Inflammatory macrophage treated with lipopolysaccharide for 1 hour (primary cell): Measurements from ENCODE around the gene TCAF1.
"Not testable (repeated sequence)": the region's sequence is repeated elsewhere in the genome, so short reads cannot be mapped to it uniquely, and the experiment has no call there.

Experiments
- DNase-seq, 2 donors: peaks; one replicate each; pipeline ENCODE4 v3.0.0-alpha.2; 2020 to 2022

The TCAF1 gene

DNA sequence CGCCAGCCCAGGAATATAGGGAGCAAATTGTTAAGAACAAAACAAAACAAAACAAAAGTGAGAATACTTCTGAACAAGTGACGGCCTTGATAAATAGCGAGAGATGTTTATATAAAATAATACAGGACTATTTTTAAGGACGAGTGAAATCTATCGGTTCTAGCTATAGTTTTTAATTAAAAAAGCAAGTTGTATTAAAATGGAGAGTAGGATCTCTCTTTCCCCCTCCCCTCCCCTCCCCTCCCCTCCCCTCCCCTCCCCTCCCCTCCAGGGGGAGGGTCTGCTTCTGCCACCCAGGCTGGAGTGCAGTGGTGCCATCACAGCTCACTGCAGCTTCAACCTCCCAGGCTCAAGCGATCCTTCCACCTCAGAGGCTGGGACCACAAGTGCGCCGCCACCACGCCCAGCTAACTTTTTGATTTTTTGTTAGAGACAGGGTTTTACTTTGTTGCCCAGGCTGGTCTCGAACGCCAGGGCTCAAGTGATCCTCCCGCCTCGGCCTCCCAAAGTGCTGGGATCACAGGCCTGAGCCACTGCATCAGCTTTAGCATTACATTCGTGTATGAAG, 440 bp upstream of the TCAF1 start:
- DNase-seq: no peak

DNA sequence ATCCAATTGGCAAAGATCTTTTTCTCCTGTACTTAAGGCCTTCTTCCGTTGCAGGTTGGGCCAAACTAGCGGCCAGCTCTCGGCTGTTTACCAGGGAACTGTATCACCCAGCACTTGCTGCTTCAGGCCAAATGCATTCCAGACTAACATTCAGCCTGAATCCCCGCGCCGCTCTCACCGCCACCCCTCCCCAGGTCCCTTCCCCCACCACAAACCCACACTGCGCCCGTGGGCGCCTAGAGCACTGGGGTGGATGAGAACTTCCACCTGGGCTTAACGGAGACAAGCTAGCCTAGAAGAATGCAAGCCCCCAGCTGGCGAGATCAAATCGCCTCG, 676 bp downstream of the TCAF1 start:
- no peak for DNase-seq

- no peak for DNase-seq
Measured at GRCh38 chr7:143900230-143900766, 1.7 kb downstream of the TCAF1 start.

DNA sequence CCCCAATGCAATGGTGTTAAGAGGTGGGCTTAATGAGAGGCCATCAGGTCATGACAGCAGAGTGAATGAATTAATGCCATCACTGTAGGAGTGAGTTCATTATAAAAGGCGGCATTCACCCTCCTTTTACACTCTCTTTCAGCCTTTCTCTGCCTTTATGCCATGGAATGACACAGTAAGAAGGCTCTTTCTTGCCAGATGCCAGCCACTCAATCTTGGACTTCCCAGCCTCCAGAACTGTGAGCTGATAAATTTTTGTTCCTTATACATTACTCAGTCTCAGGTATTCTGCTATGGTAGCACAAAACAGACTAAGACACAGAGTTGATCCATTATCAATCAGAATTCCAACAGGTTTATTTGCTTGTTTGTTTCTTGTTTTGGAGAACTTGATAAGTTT, 3.2 kb downstream of the TCAF1 start:
- no peak for DNase-seq

DNA sequence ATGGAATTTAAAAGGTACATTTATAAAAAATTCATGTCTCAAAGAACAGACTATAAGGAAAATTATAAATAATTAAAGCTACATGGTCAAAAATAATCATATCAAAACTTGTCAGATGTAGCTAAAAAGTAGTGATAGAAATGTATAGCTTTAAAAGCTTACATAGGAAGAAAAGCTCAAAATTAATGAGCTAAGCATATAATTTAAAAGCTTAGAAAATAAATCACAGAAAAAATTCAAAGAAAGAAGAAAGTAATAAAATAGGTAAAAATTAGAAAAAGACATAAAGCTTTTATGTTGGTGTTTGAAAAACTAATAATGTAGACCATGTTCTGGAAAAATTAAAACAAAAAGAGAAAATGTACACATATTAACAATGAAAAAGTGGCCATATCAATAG, 5.3 kb downstream of the TCAF1 start:
- DNase-seq: no peak

- DNase-seq: no peak
Measured at GRCh38 chr7:143892527-143893300, 9.3 kb downstream of the TCAF1 start.

- no peak for DNase-seq
Measured at GRCh38 chr7:143891457-143891856, 10.5 kb downstream of the TCAF1 start.

- no peak for DNase-seq
Measured at GRCh38 chr7:143890558-143890957, 11.4 kb downstream of the TCAF1 start.

- no peak for DNase-seq
Measured at GRCh38 chr7:143889068-143889467, 12.9 kb downstream of the TCAF1 start.

DNA sequence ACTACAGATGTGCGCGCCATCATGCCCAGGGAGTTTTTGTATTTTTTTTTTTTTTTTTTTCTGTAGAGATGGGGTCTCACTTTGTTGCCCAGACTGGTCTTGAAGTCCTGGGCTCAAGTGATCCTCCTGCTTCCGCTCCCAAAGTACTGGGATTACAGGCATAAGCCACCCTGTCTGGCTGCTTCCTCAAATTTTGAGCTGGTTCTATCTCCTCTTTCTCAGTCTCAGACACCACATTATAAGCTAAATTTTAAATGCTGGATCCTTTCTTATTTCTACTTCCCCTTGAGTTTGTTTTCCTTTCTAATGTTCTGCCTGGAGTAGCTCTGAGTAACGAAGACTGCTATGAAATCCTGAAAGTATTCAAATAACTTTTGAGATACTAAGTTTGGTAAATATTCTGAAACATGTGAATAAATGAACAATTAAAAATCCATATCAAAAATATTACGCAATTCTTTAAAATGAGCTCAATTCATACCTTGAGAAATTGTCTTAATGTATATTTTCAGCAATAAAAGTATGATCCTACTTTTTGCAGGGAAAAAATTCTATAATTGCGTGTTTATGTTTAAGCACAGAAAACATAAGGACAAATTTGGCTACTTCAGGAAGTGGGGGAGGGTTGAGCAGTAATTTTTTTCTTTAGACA, 15.0 kb downstream of the TCAF1 start:
- DNase-seq: no peak

GRCh38 chr7:143885951-143886350, 16.0 kb downstream of the TCAF1 start:
- no peak for DNase-seq

DNA sequence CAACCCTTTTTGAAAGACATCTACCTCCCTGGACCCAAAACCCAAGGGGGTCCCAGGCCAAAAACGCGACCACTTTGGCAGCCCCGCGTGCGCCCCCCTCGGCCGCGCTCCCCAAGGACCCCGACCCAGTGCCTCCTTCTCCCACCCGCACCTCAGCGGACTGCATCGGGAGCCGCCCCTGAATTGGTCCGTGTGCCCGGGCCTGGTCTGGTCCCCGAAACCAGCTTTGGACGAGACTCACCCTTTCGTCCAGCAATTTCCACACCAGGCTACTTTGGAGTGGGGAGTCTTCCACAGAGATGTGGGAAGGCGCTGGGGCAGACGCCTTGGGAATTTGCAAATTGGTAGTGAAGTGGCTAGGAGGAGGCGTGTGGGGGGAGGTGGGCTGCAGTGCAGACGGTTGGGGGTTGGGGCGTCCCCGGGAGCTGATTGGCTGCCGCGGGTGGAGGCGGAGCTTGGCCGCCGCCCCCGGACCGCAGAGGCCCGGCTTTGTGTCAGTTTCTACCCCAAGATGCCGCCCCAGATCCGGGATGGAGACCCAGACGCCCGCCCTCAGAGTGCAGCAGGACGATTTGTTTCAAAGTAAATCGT, 16.9 kb downstream of the TCAF1 start:
- no peak for DNase-seq

DNA sequence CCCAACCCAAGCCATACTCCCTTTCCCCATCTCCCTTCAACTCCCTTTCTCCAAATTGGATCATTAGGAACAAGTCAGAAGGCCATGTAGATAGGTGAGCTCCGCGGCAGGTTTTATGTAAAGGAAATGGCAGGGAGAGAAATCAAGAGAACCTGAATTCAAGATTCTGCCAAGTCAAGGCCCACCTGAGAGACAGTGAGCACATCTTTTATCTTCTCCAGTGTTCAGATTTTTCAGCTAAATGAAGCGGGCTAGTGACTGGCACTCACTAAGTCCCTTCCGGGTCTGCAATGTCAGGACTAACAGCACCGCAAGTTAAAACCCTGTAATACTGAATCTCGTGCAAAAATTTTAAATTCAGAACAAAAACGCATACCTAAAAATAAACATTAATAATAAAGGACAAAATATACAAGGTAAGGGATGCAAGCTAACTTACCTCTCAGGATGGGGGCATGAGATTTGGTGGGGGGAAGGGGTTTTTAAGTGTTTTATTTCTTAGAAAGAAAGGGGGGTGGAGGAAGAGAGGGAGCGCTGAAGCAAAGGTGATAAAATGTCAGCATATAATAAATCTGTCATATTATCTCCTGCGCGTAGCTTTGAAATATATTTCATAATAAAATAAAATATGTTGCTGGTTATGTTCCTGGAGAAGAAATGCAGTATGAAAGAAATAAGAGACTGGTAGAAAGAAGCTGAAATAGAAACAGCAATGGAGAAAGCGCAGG, 17.6 kb downstream of the TCAF1 start:
- no peak for DNase-seq

GRCh38 chr7:143882604-143883078, 19.3 kb downstream of the TCAF1 start:
- DNase-seq: no peak

DNA sequence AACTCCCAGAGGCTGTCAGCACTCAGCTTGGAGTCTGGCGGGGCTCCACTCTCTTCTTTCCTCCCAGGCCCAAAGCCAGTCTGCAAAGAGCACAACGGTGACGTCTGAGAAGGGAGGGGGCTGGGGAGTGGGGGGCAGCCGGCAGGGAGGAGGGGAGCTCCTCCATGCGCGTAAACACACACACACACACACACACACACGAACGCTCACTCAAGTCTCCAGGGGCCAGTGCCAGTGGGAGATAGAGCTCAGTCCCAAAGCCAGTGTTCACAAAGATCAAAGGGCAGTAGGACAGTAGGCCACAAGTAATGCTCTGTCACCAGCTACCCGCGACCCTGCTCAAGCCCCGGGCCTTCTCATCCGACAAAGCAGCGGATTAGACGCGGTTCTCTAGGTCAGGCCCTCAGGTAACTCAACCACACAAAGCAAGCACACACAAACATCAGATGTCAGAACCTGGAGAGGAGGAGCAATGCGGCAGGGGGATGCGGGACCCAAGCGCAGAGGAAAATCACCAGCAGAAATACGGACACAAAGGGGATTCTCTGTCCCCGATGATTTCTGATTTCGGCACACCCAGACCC, 19.9 kb downstream of the TCAF1 start:
- no peak for DNase-seq

- DNase-seq: no peak
Measured at GRCh38 chr7:143878884-143879283, 23.1 kb downstream of the TCAF1 start.

DNA sequence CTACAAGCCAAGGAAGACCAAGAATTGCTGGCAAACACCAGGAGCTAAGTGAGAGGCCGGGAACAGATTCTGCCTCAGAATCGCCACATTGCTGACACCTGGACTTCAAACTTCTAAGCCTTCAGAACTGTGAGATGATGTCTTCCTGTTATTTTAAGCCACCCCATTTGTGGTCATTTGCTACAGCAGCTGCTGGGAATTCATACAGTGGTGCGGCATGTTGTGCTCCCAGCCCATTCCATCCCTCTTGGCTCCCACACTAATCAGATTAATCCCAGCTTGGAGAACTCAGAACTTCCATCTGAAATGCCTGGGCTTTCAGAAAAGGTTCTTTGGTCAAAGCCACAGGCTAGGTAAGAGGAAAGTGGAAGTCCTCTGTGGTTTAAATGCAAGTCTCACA, 24.9 kb downstream of the TCAF1 start:
- DNase-seq: no peak

DNA sequence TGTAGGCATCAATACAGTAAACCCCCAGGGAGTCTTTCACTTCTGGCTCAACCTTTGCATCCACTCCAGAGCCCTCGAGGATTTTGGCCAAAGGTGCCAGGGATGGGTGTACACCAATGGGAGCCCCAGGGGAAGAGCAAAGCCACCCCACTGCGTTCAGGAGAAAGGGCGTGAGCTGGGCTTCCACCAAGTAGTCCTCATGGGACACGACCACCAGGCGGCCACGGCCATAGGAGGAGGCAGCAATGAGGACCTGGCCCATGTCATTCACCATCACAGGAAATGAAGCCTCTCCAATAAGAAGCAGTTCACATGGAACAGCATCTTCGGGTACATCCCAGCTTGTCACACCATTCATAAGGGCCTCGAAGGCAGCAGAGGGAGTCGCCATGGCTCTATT, 25.8 kb downstream of the TCAF1 start:
- no peak for DNase-seq

- not testable (repeated sequence) for DNase-seq
Measured at GRCh38 chr7:143873242-143873641, 28.7 kb downstream of the TCAF1 start.

DNA sequence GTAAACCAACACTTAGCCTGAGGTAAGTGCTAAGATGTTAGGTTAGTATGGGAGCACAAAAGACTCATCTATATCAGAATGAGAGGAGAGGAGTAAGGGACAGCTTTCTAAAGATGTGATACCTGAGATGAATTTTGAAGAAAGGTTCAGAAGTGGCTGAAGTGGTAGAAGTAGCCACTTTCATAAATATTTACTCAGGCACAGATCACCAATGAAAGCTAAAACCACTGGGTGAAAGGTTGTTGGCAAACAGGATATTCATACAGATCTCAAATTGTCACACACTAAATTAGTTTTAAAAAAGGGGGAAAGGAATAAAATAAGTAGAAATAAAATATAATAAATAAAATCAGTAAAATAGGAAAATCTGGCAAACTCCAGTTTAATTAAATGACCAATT, 30.4 kb downstream of the TCAF1 start:
- not testable (repeated sequence) for DNase-seq

- DNase-seq: not testable (repeated sequence)
Measured at GRCh38 chr7:143857994-143858393, 44.0 kb downstream of the TCAF1 start.

GRCh38 chr7:143855443-143855842, 46.5 kb downstream of the TCAF1 start:
- not testable (repeated sequence) for DNase-seq

- no peak for DNase-seq
Measured at GRCh38 chr7:143850682-143851081, 51.3 kb downstream of the TCAF1 start.
